Left lung (tissue), 10 donors: ENCODE results near the gene OR9A2. TPM values are rescaled to one million over a fixed set of nuclear protein-coding genes. Genes with fewer than 3 reads are reported as not detected.

Experiments
- ATAC-seq: fragments of 200-7000 bp; cut with Tn5 transposase; one replicate; pipeline ENCODE4 v1.9.1; 2020; ENCODE audit warnings: moderate library complexity
- DNase-seq, 4 donors: peaks; one replicate each; pipeline ENCODE4 v3.0.0-alpha.2; 2013 to 2020
- H3K27ac ChIP-seq, 2 donors: fragments of 200-600 bp; sonication (generic) in 1 of 2; one replicate each; pipeline versions ENCODE4 v1.5.0 to v1.8.0; 2020 to 2021
- H3K27me3 ChIP-seq, 2 donors: fragments of 200-600 bp; sonication (generic) in 1 of 2; one replicate each; pipeline versions ENCODE4 v1.5.0 to v1.8.0; 2020 to 2021
- H3K36me3 ChIP-seq, 2 donors: fragments of 200-600 bp; sonication (generic) in 1 of 2; one replicate each; pipeline versions ENCODE4 v1.5.0 to v1.8.0; 2020 to 2021
- H3K4me1 ChIP-seq, 2 donors: fragments of 200-600 bp; one replicate each; pipeline ENCODE4 v1.8.0; 2021
- H3K4me3 ChIP-seq, 2 donors: fragments of 200-600 bp; sonication (generic) in 1 of 2; one replicate each; pipeline versions ENCODE4 v1.5.0 to v1.8.0; 2020 to 2021; ENCODE audit warnings: mild to moderate bottlenecking in 1 of 2
- H3K9me3 ChIP-seq, 2 donors: fragments of 200-600 bp; sonication (generic) in 1 of 2; one replicate each; pipeline versions ENCODE4 v1.5.0 to v1.8.0; 2020 to 2021
- intact Hi-C, 2 donors: fragments of 100-400 bp; cut with DNase I; formaldehyde crosslinking; loops; one replicate each; pipeline versions ENCODE4 v1.11.2 to v1.14.2; 2022
- polyA plus RNA-seq, 6 donors: library from polyadenylated mRNA; unstranded; fragments of 120-200 nt; gene quantifications; one replicate each; pipeline ENCODE4 v1.2.1, GENCODE V29; 2013; ENCODE audit not compliant: insufficient read length in 6 of 6
- total RNA-seq, 2 donors: library from RNA; stranded (reverse); fragmentation: NEBNext Ultra II Directional; extraction: Animal tissue kit (Norgen Biotek cat#: 25700); gene quantifications; one replicate each; pipeline ENCODE4 v1.2.1, GENCODE V29; 2021
- TF ChIP-seq, protein P1 (sequence below), 2 donors: fragments of 200-600 bp; sonication (generic) in 1 of 2; IDR thresholded peaks; one replicate each; pipeline versions ENCODE4 v1.5.0 to v1.8.0; 2021; ENCODE audit warnings: antibody characterized with exemption in 2 of 2
- donor health status: DM: no; HTN: yes; CAD: no.
- donor health status: DM: no; HTN: no; CAD: no.

The OR9A2 gene
- total and polyA plus RNA-seq, 8 donors = not detected

GRCh38 chr7:143027683-143028082, 751 bp upstream of the OR9A2 start:
- intact Hi-C loops = no loop called here
- no peaks in the 10 kb centered on the region for H3K9me3 ChIP-seq
- no peaks in the 10 kb centered on the region for H3K36me3 ChIP-seq
- no peak overlapping the region for H3K4me3 ChIP-seq
- TF ChIP-seq, protein P1, sequence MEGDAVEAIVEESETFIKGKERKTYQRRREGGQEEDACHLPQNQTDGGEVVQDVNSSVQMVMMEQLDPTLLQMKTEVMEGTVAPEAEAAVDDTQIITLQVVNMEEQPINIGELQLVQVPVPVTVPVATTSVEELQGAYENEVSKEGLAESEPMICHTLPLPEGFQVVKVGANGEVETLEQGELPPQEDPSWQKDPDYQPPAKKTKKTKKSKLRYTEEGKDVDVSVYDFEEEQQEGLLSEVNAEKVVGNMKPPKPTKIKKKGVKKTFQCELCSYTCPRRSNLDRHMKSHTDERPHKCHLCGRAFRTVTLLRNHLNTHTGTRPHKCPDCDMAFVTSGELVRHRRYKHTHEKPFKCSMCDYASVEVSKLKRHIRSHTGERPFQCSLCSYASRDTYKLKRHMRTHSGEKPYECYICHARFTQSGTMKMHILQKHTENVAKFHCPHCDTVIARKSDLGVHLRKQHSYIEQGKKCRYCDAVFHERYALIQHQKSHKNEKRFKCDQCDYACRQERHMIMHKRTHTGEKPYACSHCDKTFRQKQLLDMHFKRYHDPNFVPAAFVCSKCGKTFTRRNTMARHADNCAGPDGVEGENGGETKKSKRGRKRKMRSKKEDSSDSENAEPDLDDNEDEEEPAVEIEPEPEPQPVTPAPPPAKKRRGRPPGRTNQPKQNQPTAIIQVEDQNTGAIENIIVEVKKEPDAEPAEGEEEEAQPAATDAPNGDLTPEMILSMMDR (IDR thresholded peaks at IDR 0.05) = no peak
- no peak overlapping the region for H3K27ac ChIP-seq
- ATAC-seq = no peak
- H3K27me3 ChIP-seq = peaks cover 0 to 7% of the 10 kb centered on the region in 2 donors
- H3K4me1 ChIP-seq = no peaks in the 10 kb centered on the region
- DNase-seq = no peak

- no peaks in the 10 kb centered on the region for H3K27me3 ChIP-seq
- no peaks in the 10 kb centered on the region for H3K36me3 ChIP-seq
- no peak overlapping the region for H3K4me3 ChIP-seq
- DNase-seq (no peak), ATAC-seq (no peak)
- no peaks in the 10 kb centered on the region for H3K9me3 ChIP-seq
- intact Hi-C loops = no loop called here
- no peak overlapping the region for H3K27ac ChIP-seq
- H3K4me1 ChIP-seq = no peaks in the 10 kb centered on the region
- TF ChIP-seq, protein P1 (IDR thresholded peaks at IDR 0.05) = no peak
These were observed 1.6 kb downstream of the OR9A2 start for GRCh38 chr7:143025371-143025770.

- intact Hi-C loops = no loop called here
These were observed 3.9 kb downstream of the OR9A2 start for GRCh38 chr7:143023047-143023446.

DNA sequence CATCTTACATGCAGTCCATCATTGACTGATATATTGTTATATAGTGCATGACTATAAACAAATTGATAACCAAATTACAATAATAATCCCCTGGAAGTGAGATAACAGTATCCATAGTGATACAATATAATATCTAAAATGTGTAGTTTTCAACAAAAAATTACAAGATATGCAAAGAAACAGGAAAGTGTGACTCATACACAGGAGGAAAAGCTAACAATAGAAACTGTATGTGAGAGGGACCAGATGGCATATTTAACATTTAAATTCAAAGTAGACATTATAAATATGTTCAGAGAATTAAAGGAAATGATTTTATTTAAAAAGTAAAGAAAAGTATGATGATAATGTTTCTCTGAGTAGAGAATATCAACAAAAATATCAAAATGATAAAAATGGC, 8.0 kb downstream of the OR9A2 start:
- H3K4me1 ChIP-seq = no peaks in the 10 kb centered on the region
- ATAC-seq (no peak), DNase-seq (no peak)
- no peaks in the 10 kb centered on the region for H3K36me3 ChIP-seq
- H3K4me3 ChIP-seq = no peak overlapping the region
- H3K9me3 ChIP-seq = no peaks in the 10 kb centered on the region
- H3K27me3 ChIP-seq = peaks cover 0 to 4% of the 10 kb centered on the region in 2 donors
- intact Hi-C loops = no loop called here
- TF ChIP-seq, protein P1 (IDR thresholded peaks at IDR 0.05) = no peak
- H3K27ac ChIP-seq = no peak overlapping the region

More at GRCh38 chr7:143023047-143023446, 3.9 kb downstream of the OR9A2 start:
- ATAC-seq = no peak
- Histone ChIP-seq H3K4me3 (no peak overlapping the region), H3K36me3 (no peaks in the 10 kb centered on the region), H3K27ac (no peak overlapping the region), H3K4me1 (no peaks in the 10 kb centered on the region), H3K9me3 (no peaks in the 10 kb centered on the region), H3K27me3 (no peaks in the 10 kb centered on the region)
- TF ChIP-seq, protein P1 (IDR thresholded peaks at IDR 0.05) = no peak
- DNase-seq = no peak

GRCh38 chr7:143016996-143017395, 9.9 kb downstream of the OR9A2 start:
- DNase-seq = no peak
- no peak for ATAC-seq
- Histone ChIP-seq H3K36me3 (no peaks in the 10 kb centered on the region), H3K4me3 (no peak overlapping the region), H3K27me3 (peaks cover 0 to 4% of the 10 kb centered on the region in 2 donors), H3K4me1 (no peaks in the 10 kb centered on the region), H3K9me3 (no peaks in the 10 kb centered on the region), H3K27ac (no peak overlapping the region)
- TF ChIP-seq, protein P1 (IDR thresholded peaks at IDR 0.05) = no peak
- intact Hi-C loops = no loop called here
